NCI-H2107 treated with DMSO at 0.1 percent for 48 hours (cell line): ENCODE data around the gene MTFMT.
"Not testable (repeated sequence)": the region's sequence is repeated elsewhere in the genome, so short reads cannot be mapped to it uniquely, and the experiment has no call there.

Experiments
- DNase-seq: peaks from one replicate; lab custom pipeline; 2025; ENCODE audit not compliant: unreplicated experiment; lab: John Stamatoyannopoulos, UW

Gene MTFMT

GRCh38 chr15:65060641-65061397 is 31.4 kb upstream of the MTFMT start:
- DNase-seq: no peak

GRCh38 chr15:65059931-65060596 is 30.6 kb upstream of the MTFMT start:
- DNase-seq: no peak

- DNase-seq: no peak
Observed at GRCh38 chr15:65059369-65059750, 29.9 kb upstream of the MTFMT start.

- DNase-seq: no peak
Observed at GRCh38 chr15:65058394-65059368, 29.2 kb upstream of the MTFMT start.

GRCh38 chr15:65057549-65057940 is 28.1 kb upstream of the MTFMT start:
- no peak for DNase-seq

- no peak for DNase-seq
Observed at GRCh38 chr15:65056868-65057548, 27.6 kb upstream of the MTFMT start.

- DNase-seq: no peak
Observed at GRCh38 chr15:65056106-65056505, 26.7 kb upstream of the MTFMT start.

- DNase-seq: no peak
Observed at GRCh38 chr15:65055201-65055870, 25.9 kb upstream of the MTFMT start.

GRCh38 chr15:65054333-65055200 is 25.1 kb upstream of the MTFMT start:
- peak; percentile 2 for DNase-seq

- no peak for DNase-seq
Observed at GRCh38 chr15:65052956-65053355, 23.5 kb upstream of the MTFMT start.

- no peak for DNase-seq
Observed at GRCh38 chr15:65051266-65051665, 21.8 kb upstream of the MTFMT start.

GRCh38 chr15:65050270-65050669 is 20.8 kb upstream of the MTFMT start:
- DNase-seq: no peak

- peak; percentile 49 for DNase-seq
Observed at GRCh38 chr15:65049418-65049840, 20.0 kb upstream of the MTFMT start.

GRCh38 chr15:65048241-65048640 is 18.8 kb upstream of the MTFMT start:
- DNase-seq: no peak

GRCh38 chr15:65044724-65045481 is 15.5 kb upstream of the MTFMT start, which contains the start of gene SLC51B:
Gene SLC51B (plus strand): TSS chr15:65045387. CDS start chr15:65050005, 4,618 bp downstream.
- DNase-seq: no peak

GRCh38 chr15:65044218-65044617 is 14.8 kb upstream of the MTFMT start:
- DNase-seq: not testable (repeated sequence)

- DNase-seq: no peak
Observed at GRCh38 chr15:65042776-65043327, 13.4 kb upstream of the MTFMT start.

- no peak for DNase-seq
Observed at GRCh38 chr15:65041787-65042186, 12.3 kb upstream of the MTFMT start.
